Measurements from ENCODE around the gene BSCL2.

DNA sequence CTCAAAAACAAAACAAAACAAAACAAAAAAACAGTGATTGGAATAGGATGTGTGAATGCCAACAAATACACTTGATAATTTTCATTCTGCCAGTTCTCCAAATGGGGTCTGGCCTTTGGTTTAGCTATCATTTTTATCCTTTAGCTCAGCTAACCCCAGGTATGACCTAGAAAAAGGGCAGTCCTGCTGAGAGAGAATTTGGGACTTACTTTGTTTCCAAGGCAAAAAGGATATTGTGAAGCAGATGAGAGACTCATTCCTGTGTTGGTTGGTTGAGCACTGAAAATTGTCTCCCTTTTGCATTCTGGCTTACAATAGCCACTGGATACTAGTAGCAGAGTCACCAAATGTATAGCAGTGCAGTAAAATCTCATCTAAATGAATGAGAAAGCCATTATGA is 30.0 kb upstream of the BSCL2 start:
- TF ChIP-seq, protein P1, sequence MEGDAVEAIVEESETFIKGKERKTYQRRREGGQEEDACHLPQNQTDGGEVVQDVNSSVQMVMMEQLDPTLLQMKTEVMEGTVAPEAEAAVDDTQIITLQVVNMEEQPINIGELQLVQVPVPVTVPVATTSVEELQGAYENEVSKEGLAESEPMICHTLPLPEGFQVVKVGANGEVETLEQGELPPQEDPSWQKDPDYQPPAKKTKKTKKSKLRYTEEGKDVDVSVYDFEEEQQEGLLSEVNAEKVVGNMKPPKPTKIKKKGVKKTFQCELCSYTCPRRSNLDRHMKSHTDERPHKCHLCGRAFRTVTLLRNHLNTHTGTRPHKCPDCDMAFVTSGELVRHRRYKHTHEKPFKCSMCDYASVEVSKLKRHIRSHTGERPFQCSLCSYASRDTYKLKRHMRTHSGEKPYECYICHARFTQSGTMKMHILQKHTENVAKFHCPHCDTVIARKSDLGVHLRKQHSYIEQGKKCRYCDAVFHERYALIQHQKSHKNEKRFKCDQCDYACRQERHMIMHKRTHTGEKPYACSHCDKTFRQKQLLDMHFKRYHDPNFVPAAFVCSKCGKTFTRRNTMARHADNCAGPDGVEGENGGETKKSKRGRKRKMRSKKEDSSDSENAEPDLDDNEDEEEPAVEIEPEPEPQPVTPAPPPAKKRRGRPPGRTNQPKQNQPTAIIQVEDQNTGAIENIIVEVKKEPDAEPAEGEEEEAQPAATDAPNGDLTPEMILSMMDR (IDR thresholded peaks at IDR 0.05), result no peak
- no peak for TF ChIP-seq POLR2A (IDR thresholded peaks at IDR 0.05)

Measured in gastroesophageal sphincter (tissue), 3 donors.